ENCODE measurements around the gene ATG9A.

DNA sequence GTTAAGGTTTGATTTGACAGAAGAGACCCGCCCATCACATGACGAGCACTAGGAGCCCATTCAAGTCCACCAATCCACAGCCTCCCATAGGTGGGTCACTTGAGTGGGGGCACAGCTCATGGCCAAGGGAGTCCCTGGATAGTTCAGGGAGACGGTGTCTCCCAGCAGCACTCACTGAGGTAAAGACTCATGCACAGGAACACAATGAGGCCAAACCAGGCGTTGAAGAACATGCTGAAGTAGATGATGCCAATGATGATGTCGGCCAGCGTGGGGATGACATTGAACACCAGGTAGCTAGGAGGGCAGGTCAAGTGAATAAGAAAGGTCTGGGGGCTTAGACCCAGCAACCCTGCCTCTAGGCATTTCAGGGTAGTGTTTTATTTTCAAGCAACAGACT lies 14.7 kb downstream of the ATG9A start:
- TF ChIP-seq CTCF (IDR thresholded peaks at IDR 0.05) (no peak), POLR2A (IDR thresholded peaks at IDR 0.05) (no peak)

Data from gastroesophageal sphincter (tissue), 3 donors.